K562 (cell line): ENCODE measurements around the gene METAP2. TPM values are rescaled to one million over a fixed set of nuclear protein-coding genes. Genes with fewer than 3 reads are reported as not detected.
A peak's percentile ranks its signal among the peaks of the same experiment; 100 is the strongest.

Experiments used
- BMI1 ChIP-seq: fragments of 150-350 bp; IDR thresholded peaks from 2 replicates; pipeline ENCODE4 v1.6.1; 2014; ENCODE audit warnings: low read length
- CREM ChIP-seq: IDR thresholded peaks from 2 replicates; pipeline ENCODE4 v1.6.1; 2014; ENCODE audit warnings: antibody characterized with exemption, low read depth
- MAZ ChIP-seq, 2 experiments: fragments of 450-650 bp in 1 of 2; sonication (generic) in 1 of 2; formaldehyde crosslinking; IDR thresholded peaks in 1 of 2; conservative IDR thresholded peaks in 1 of 2; 2 replicates each; pipeline versions ENCODE4 v1.4.0 to v1.5.0; 2020; ENCODE audit warnings: mild to moderate bottlenecking in 1 of 2, missing genetic modification reagents in 1 of 2
- NCOA2 ChIP-seq, 2 experiments: fragments of 450-650 bp; IDR thresholded peaks; 2 replicates each; pipeline ENCODE4 v1.6.1; 2018; ENCODE audit warnings: mild to moderate bottlenecking in 2 of 2, moderate library complexity in 1 of 2; ENCODE audit not compliant: partially characterized antibody in 2 of 2
- POLR3G ChIP-seq: IDR thresholded peaks from 2 replicates; pipeline ENCODE4 v1.6.1; 2011; ENCODE audit not compliant: insufficient read length, insufficient replicate concordance; ENCODE audit errors: extremely low read depth
- STAT6 ChIP-seq: sonication (generic); formaldehyde crosslinking; IDR thresholded peaks from 2 replicates; pipeline ENCODE4 v1.8.1; 2023; ENCODE audit warnings: mild to moderate bottlenecking, missing genetic modification reagents
- TAL1 ChIP-seq: fragments of 450-650 bp; IDR thresholded peaks from 2 replicates; pipeline ENCODE4 v1.6.1; 2016; ENCODE audit warnings: mild to moderate bottlenecking
- ZBTB33 ChIP-seq: sonication (generic); formaldehyde crosslinking; IDR thresholded peaks from 2 replicates; pipeline ENCODE4 v1.8.1; 2023; ENCODE audit warnings: mild to moderate bottlenecking, missing genetic modification reagents
- ZBTB40 ChIP-seq, 2 experiments: fragments of 450-650 bp in 1 of 2; sonication (generic) in 1 of 2; formaldehyde crosslinking in 1 of 2; IDR thresholded peaks; 2 replicates each; pipeline versions ENCODE4 v1.7.1 to v1.9.0; 2016 to 2022; ENCODE audit warnings: inconsistent platforms in 1 of 2, mild to moderate bottlenecking in 1 of 2, missing genetic modification reagents in 1 of 2
- polyA plus RNA-seq, 8 experiments: library from polyadenylated mRNA; depleted of rRNA in 4 of 8; stranded (reverse) in 5 of 8; unstranded in 3 of 8; fragments of >200 nt; fragmentation: Nextera tagmentation in 2 of 8; fragmentation: Illumina TruSeq in 1 of 8; extraction: Ambion mirVana in 2 of 8; extraction: Trizol in 1 of 8; gene quantifications; 2 replicates each; pipeline versions ENCODE4 v1.2.1 to v1.2.3, GENCODE V29; 2011 to 2014; ENCODE audit warnings: inconsistent platforms in 1 of 8, missing spikeins in 1 of 8
- total RNA-seq, 7 experiments: library from RNA; depleted of rRNA in 6 of 7; stranded (reverse); fragments of >200 nt in 6 of 7; fragmentation: Illumina TruSeq in 2 of 7; extraction: Trizol in 2 of 7; gene quantifications; 2 replicates each; pipeline versions ENCODE4 v1.2.1 to v1.2.3, GENCODE V29; 2011 to 2021; ENCODE audit warnings: low replicate concordance in 1 of 7
- TF ChIP-seq, protein P1 (sequence below): fragments of 450-650 bp; formaldehyde crosslinking; IDR thresholded peaks from 2 replicates; pipeline ENCODE4 v1.4.0; 2020; ENCODE audit warnings: mild to moderate bottlenecking, moderate library complexity

Gene METAP2
- total and polyA plus RNA-seq, 9 of the 15 experiments (the other 6 are each of a cell fraction or from before 2014, with no cell fraction given), result 75.5 to 205 (median 164) TPM

GRCh38 chr12:95516757-95517156 lies 42.8 kb downstream of the METAP2 start (continued):
- TF ChIP-seq ZBTB40 (IDR thresholded peaks at IDR 0.05), result 0 out of 2 replicates have a peak, but pooled peaks have one; percentile 36
- TF ChIP-seq ZBTB40 (CRISPR knock-in tag; IDR thresholded peaks at IDR 0.05), result no peak
- TF ChIP-seq BMI1, result no peak
- no peak for TF ChIP-seq STAT6 (CRISPR knock-in tag)
- TF ChIP-seq ZBTB33, result no peak
- TF ChIP-seq CREM, result no peak
- TF ChIP-seq TAL1, result peak; percentile 88
- TF ChIP-seq MAZ (CRISPR knock-in tag; conservative IDR thresholded peaks at IDR 0.05 in 1 of 2, IDR thresholded peaks at IDR 0.05 in 1 of 2), result no peak
- no peak for TF ChIP-seq POLR3G
- peak in 1 of 2 experiments; percentile 41 for TF ChIP-seq NCOA2 (IDR thresholded peaks at IDR 0.05; ENCODE audit: partially characterized antibody in 2 of 2)
- TF ChIP-seq, protein P1, sequence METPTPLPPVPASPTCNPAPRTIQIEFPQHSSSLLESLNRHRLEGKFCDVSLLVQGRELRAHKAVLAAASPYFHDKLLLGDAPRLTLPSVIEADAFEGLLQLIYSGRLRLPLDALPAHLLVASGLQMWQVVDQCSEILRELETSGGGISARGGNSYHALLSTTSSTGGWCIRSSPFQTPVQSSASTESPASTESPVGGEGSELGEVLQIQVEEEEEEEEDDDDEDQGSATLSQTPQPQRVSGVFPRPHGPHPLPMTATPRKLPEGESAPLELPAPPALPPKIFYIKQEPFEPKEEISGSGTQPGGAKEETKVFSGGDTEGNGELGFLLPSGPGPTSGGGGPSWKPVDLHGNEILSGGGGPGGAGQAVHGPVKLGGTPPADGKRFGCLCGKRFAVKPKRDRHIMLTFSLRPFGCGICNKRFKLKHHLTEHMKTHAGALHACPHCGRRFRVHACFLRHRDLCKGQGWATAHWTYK (CRISPR knock-in tag), result peak; percentile 47; the same call in 1 of the 2 replicates
